ENCODE measurements around the gene PDE6A.

GRCh38 chr5:149872351-149873040, 72.1 kb downstream of the PDE6A start:
- no peak for TF ChIP-seq CTCF (IDR thresholded peaks at IDR 0.05; ENCODE audit: insufficient read depth, low read length)
- TF ChIP-seq POLR2AphosphoS5 (IDR thresholded peaks at IDR 0.05; ENCODE audit: low read depth): no peak
- TF ChIP-seq, protein P1, sequence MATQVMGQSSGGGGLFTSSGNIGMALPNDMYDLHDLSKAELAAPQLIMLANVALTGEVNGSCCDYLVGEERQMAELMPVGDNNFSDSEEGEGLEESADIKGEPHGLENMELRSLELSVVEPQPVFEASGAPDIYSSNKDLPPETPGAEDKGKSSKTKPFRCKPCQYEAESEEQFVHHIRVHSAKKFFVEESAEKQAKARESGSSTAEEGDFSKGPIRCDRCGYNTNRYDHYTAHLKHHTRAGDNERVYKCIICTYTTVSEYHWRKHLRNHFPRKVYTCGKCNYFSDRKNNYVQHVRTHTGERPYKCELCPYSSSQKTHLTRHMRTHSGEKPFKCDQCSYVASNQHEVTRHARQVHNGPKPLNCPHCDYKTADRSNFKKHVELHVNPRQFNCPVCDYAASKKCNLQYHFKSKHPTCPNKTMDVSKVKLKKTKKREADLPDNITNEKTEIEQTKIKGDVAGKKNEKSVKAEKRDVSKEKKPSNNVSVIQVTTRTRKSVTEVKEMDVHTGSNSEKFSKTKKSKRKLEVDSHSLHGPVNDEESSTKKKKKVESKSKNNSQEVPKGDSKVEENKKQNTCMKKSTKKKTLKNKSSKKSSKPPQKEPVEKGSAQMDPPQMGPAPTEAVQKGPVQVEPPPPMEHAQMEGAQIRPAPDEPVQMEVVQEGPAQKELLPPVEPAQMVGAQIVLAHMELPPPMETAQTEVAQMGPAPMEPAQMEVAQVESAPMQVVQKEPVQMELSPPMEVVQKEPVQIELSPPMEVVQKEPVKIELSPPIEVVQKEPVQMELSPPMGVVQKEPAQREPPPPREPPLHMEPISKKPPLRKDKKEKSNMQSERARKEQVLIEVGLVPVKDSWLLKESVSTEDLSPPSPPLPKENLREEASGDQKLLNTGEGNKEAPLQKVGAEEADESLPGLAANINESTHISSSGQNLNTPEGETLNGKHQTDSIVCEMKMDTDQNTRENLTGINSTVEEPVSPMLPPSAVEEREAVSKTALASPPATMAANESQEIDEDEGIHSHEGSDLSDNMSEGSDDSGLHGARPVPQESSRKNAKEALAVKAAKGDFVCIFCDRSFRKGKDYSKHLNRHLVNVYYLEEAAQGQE (IDR thresholded peaks at IDR 0.05; ENCODE audit: insufficient replicate concordance, low read depth): no peak
- no peak for TF ChIP-seq GABPA (IDR thresholded peaks at IDR 0.05; ENCODE audit: low read depth)
- no peak for TF ChIP-seq SPI1 (IDR thresholded peaks at IDR 0.05; ENCODE audit: borderline replicate concordance, low read depth)

All from HL-60 (cell line).